ENCODE data around the gene SPNS1.
"Not testable (repeated sequence)": the region's sequence is repeated elsewhere in the genome, so short reads cannot be mapped to it uniquely, and the experiment has no call there.

Gene SPNS1

GRCh38 chr16:28964072-28964471 lies 10.5 kb upstream of the SPNS1 start:
- H3K27ac ChIP-seq: no peak overlapping the region
- TF ChIP-seq CTCF (IDR thresholded peaks at IDR 0.05) (no peak), ZFX (IDR thresholded peaks at IDR 0.05; ENCODE audit: borderline replicate concordance) (no peak)

- H3K27ac ChIP-seq: no peak overlapping the region
- TF ChIP-seq ZFX (IDR thresholded peaks at IDR 0.05; ENCODE audit: borderline replicate concordance) (no peak), CTCF (IDR thresholded peaks at IDR 0.05) (no peak)
Measured at GRCh38 chr16:28964496-28964895, 10.1 kb upstream of the SPNS1 start.

- TF ChIP-seq CTCF (IDR thresholded peaks at IDR 0.05): no peak
- TF ChIP-seq ZFX (IDR thresholded peaks at IDR 0.05; ENCODE audit: borderline replicate concordance): no peak
- no peak overlapping the region for H3K27ac ChIP-seq
Measured at GRCh38 chr16:28967156-28967555, 7.4 kb upstream of the SPNS1 start.

- H3K27ac ChIP-seq: not testable (repeated sequence)
Measured at GRCh38 chr16:28969696-28970095, 4.9 kb upstream of the SPNS1 start.

GRCh38 chr16:28974007-28974436 lies 556 bp upstream of the SPNS1 start:
- peak; percentile 84 for TF ChIP-seq CTCF (IDR thresholded peaks at IDR 0.05)
- TF ChIP-seq ZFX (IDR thresholded peaks at IDR 0.05; ENCODE audit: borderline replicate concordance): no peak
- peak overlapping the region; percentile 71 for H3K27ac ChIP-seq

- TF ChIP-seq CTCF (IDR thresholded peaks at IDR 0.05): no peak
- TF ChIP-seq ZFX (IDR thresholded peaks at IDR 0.05; ENCODE audit: borderline replicate concordance): no peak
- H3K27ac ChIP-seq: peak overlapping the region; percentile 71
Measured at GRCh38 chr16:28975158-28975599, 601 bp downstream of the SPNS1 start.

- no peak overlapping the region for H3K27ac ChIP-seq
- TF ChIP-seq CTCF (IDR thresholded peaks at IDR 0.05) (peak; percentile 86), ZFX (IDR thresholded peaks at IDR 0.05; ENCODE audit: borderline replicate concordance) (no peak)
Measured at GRCh38 chr16:28977703-28978662, 3.4 kb downstream of the SPNS1 start.
